AG08396 (cell line): ENCODE data around the gene FDXACB1.
"Not testable (repeated sequence)": the region's sequence is repeated elsewhere in the genome, so short reads cannot be mapped to it uniquely, and the experiment has no call there.

Experiments
- DNase-seq: peaks from one replicate; pipeline ENCODE4 v3.0.0; 2012; ENCODE audit warnings: low spot score, mixed read lengths

FDXACB1 gene

GRCh38 chr11:111908639-111909305 lies 29.8 kb upstream of the FDXACB1 start:
- no peak for DNase-seq

GRCh38 chr11:111906680-111907079 lies 27.7 kb upstream of the FDXACB1 start:
- DNase-seq = no peak

GRCh38 chr11:111905411-111905810 lies 26.4 kb upstream of the FDXACB1 start:
- no peak for DNase-seq

- DNase-seq = no peak
These were observed 7.9 kb upstream of the FDXACB1 start for GRCh38 chr11:111886844-111887243.

GRCh38 chr11:111886032-111886431 lies 7.1 kb upstream of the FDXACB1 start:
- no peak for DNase-seq

- DNase-seq = not testable (repeated sequence)
These were observed 6.1 kb upstream of the FDXACB1 start for GRCh38 chr11:111885053-111885452.

- DNase-seq = no peak
These were observed 3.2 kb upstream of the FDXACB1 start for GRCh38 chr11:111882202-111882601.

- no peak for DNase-seq
These were observed 634 bp upstream of the FDXACB1 start for GRCh38 chr11:111879637-111879960.

DNA sequence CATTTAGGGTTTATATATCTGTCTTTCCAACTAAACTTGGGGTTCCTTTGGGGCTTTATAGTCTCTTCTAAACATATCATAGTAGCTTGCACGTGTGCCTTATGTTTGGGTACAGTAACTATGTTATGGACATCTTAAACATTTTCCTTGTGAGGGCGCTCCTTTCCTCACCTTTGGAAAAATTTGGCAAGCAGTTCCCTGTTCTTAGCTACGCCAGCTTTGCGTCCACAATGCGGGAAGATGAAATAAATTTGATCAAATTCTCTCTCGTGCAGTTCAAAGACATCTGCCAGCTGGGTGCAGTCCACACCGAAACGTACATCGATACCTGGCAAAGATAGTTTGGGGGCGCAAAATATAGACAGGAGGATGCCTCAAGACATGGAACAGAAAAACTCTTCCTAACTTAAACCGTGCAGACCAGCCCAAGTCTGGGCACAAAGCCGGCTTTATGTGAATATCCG lies 548 bp downstream of the FDXACB1 start:
- peak; percentile 8 for DNase-seq

DNA sequence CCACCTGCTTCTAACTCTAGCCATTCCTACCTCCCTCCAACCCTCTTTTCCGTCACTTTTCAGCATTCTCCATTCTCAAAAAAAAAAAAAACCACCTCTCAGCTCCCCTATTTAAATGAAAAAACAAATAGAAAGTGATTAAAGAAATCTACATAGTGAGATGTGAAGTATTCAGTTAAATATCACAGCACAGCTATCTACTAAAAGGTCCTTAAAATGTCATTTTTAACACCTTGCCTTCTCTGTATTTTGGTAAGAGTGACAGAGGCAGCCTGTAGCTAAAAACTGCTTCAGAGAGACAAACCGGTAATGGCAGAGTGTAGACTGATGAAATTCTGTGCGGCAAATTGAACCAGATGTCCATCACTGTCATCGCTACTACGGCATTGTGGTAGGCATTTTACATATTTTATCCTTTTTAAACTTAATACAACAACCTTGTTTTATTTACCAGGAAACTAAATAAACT lies 7.2 kb downstream of the FDXACB1 start:
- peak; percentile 25 for DNase-seq

GRCh38 chr11:111870886-111871692 lies 7.9 kb downstream of the FDXACB1 start, which contains the start of gene ALG9:
TSS of gene ALG9 (minus strand) at chr11:111871581. CDS start at chr11:111871482, 99 bp downstream.
- peak; percentile 88 for DNase-seq

DNA sequence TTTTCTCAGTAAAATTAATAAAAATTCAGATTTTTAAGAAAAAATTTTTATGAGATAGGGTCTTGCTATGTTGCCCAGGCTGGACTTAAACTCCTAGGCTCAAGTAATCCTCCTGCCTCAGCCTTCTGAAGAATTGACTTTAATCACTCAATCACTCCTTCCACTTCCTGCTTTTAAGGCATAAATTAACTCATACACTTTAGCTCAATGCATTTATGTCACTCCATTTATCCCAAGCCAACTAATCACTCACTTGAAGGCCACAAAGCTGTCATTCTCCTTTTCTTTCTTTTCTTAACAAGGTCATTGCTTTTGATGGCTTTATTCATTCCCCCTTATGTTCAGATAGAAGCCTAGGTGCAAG lies 8.5 kb downstream of the FDXACB1 start:
- DNase-seq = no peak

DNA sequence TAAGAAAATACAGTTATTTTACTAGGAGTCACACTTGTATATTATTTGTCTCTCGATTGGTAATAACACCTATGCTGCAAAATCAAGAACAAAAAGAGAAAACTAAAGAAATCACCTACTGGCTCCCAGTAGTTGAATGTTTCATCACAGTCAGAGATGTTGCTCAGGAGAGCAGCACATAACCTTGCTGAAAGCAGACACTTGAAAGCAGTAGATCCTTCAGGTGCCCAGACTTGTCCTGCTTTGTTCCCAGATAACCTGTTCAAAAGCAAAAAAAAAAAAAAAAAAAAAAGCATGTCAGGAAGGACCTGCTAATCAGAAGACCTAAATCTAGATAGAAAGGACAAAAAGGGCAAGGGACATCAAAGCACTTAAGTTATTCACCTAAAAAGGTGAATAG lies 8.9 kb downstream of the FDXACB1 start:
- DNase-seq = no peak

GRCh38 chr11:111860257-111860656 lies 18.7 kb downstream of the FDXACB1 start:
- no peak for DNase-seq

GRCh38 chr11:111855506-111855905 lies 23.5 kb downstream of the FDXACB1 start:
- no peak for DNase-seq

- DNase-seq = no peak
These were observed 26.9 kb downstream of the FDXACB1 start for GRCh38 chr11:111852103-111852502.

DNA sequence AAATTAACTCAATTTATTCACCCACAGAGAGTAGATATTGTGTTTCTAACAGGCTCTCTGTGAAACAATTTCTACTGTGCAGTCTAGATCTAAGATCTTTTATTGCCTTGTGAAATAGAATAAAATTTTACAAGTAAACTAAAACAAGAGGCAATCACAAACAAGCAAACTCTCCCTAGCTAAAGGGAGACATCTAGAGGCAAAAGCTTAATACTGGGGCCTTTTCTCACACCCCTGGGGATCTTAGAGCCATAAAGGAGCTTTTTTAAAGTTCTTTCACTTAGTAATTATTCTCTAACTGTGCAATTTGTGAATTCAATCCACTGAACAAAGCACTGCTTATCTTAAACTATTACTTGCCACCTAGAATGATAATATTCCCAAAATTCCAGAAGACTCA lies 27.3 kb downstream of the FDXACB1 start:
- DNase-seq = peak; percentile 31

GRCh38 chr11:111851067-111851466 lies 27.9 kb downstream of the FDXACB1 start:
- no peak for DNase-seq

GRCh38 chr11:111849631-111850030 lies 29.3 kb downstream of the FDXACB1 start:
- no peak for DNase-seq

DNA sequence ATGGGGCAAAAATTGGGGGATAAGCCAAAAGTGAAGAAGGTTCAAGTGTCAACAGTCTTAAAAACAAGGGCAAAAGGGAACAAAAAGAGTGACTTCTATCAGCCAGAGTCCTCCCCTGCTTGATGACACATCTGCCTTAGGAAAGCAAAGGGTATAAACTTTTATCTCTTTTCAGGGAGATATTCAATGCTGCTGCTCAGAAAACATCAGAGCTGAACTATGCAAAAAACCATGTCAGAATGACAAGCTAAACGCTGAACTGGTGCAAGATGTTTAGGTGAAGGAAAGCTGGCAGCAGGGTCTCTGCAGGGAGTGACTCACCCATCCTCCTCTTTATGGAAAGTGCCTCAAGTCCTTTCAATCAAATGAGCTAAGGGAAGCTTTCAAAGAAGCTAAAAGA lies 32.3 kb downstream of the FDXACB1 start:
- peak; percentile 55 for DNase-seq

- DNase-seq = peak; percentile 13
These were observed 32.9 kb downstream of the FDXACB1 start for GRCh38 chr11:111846063-111846462.

DNA sequence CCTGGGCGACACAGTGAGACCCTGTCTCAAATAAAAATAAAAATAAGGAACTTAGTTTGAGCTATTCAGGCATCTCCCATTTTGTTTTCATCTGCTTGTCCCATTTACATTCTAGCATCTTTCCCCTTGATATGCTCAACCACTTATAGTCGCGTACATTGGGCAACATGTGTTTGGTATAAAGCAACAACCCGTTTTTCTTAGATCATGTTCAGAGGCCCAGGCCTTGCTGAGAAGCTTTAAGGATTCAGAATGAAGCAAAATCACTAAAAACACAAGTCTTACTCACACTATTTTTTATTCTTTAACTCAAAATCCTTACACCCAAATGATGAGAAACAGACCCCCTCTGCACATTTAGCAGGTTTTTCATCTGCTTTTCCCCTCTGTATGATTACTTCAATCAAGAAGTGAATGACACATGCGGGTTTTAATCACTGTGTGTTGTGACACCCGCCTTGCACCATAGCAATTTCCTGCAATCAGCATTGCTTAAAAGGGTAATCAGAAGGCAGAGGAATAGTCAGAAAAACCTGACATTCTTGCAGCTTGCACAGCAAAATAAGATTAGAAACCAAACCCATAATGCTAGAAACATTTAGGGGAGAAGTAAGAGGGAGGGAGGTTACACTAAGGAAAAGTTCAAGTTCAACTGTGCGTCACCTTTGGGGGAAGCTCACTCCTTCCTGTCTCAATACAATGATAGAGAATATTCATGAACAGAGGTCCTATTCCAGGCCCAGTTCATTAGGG lies 33.5 kb downstream of the FDXACB1 start:
- no peak for DNase-seq

GRCh38 chr11:111843661-111844060 lies 35.3 kb downstream of the FDXACB1 start:
- DNase-seq = no peak
